CD1c-positive myeloid dendritic cell (primary cell): ENCODE data around the gene ZCCHC12.
"Not testable (repeated sequence)": the region's sequence is repeated elsewhere in the genome, so short reads cannot be mapped to it uniquely, and the experiment has no call there.

ENCODE experiments used
- DNase-seq: peaks from one replicate; pipeline ENCODE4 v3.0.0-alpha.2; 2016; ENCODE audit errors: extremely low spot score

The ZCCHC12 gene

DNA sequence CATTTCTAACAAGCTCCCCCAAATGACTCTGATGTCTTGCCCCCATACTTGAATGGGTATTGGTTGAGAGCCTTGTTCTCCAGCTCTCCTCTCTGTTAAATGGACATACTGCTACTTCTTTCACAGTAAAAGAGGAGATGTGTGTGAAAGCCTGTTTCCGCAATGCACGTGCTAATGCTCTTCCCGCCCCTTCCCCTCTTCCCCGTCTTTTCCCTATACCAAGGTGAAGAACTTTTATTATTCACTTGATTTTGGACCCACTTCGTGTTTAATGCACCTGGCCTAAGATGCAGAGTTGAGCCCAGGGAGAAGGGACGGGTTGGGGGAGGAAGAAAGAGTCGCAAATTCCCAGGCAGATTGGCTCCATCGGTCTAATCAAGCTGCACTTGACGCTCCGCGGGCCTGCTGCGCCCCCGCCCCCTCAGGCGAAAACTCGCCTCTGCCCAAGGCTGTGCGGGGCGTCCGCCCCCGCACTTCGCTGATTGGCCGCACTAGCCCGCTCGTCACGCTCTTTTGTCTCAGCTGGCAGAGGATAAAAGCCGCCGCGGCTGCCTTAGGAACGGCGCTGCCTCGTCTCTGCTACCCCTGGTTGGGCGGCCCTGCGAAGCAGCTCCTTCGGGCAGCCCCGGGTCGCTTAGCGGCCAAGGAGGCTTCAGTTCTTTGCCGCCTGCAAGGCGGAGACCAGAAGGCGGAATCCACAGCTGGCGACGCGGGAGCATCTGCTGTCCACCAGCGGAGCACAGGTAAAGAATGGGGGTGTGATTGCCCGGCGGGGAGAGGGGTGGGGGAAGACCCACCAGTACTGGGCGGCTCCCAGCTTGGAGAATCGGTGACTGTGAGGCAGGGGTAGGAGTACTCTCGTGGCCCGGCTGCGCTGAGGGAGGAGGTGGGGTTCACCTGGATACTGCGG lies at the start of gene ZCCHC12:
Gene ZCCHC12 (plus strand): TSS at position 562 of the 910 bp plus-strand sequence. CDS start 1,421 bp downstream, outside the sequence.
- DNase-seq: peak; percentile 24

DNA sequence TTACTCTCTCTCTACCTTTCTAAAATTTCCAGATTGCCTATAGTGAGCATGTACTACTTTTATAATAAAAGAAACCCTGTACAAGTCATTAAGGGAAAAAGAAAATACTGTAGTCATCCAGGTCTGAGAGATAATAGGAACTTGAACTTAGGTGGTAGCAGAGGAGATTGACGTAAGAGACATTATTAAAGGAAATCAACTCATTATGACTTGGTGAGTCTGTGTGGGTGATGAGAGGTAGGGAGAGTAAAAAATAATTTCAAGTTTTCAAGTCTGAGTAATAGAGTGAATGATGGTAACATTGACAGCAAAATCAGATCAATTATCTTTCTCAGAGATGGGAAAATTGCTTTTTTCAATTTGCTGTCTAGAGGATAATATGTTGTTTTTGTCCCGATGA lies 44.0 kb upstream of the ZCCHC12 start:
- DNase-seq: no peak

DNA sequence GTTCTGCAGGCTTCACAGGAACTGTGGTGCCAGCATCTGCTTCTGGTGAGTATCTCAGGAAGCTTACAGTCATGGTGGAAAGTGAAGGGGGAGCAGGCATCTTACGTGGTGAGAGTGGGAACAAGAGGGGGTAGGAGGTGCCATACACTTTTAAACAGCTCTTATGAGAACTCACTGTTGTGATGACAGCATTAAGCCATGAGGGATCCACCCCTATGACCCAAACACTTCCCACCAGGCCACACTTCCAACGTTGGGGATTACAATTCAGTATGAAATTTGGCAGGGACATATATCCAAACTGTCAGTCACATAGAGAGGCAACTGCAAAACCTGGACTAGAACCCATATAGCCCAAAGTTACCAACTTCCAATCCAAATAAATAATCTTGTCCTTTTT lies 43.1 kb upstream of the ZCCHC12 start:
- DNase-seq: no peak

DNA sequence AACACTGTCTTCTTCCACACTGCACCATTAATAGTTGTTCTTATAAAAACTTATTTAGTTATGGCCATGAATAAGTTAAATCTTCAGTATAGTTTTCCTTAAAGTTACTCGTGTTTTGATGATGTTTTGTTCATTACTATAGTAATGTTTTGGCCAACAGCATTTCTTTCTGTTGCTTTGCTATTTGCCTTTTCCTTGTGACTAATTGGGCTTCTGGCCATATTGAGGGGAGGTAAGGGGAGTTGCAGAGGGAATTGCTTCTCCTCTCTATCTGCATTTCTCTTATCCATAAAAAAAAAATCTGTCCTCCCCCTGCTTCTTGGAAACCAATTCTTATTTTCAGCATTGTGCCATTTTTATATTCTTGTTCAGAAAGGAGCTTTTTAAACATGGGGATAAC lies 42.7 kb upstream of the ZCCHC12 start:
- DNase-seq: no peak

DNA sequence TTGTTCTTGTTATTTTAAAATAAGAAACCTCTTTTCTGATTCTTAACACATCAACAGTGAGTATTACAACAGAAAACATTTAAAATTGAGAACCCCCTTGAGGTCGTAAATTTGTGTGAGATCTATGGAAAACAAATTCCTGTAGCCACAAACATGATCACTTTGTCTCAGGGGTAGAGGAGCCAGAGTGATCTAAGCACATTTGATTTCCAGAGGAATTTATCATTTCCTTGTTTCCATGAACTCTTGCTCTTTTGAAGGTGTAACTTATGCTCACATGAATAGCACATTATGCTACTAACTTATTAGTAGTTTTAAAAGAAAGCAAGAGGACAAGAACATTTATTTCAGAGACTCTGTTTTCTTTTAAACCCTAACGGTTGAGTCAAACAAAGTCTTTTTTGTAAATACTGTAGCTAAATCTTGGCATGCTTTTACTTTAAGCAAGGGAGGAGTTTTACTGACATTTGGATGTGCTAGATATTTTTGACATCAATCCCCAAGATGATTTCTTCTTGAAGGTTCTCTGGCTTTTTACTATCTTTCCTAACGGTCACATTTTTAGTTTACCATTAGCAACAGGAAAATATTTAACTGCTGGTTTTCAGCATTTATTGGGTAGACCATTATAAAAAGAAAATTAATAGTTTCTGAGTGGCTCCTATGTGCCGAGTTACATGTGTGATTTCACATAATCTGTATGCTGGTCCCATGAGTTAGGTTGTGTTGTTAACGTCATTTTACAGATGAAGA lies 27.9 kb upstream of the ZCCHC12 start:
- no peak for DNase-seq

DNA sequence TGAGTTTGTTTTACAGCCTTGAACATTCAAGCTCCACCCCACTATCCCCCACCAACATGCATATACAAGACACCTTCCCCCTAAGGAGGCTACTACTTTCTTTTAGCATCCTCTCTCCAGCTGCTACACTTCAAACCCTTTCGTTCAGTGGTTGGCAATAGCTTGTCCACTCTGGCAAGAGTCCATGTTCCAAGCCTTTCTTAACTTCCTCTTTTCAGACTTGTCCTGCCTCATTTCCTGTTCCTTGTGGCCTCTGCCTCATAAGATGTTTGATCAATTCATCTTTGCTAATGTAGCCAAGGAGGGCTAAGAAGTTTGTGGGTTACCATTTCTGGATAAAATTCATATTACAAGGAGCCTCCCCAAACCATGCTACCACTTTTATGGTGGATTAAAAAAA lies 20.8 kb upstream of the ZCCHC12 start:
- peak; percentile 48 for DNase-seq

DNA sequence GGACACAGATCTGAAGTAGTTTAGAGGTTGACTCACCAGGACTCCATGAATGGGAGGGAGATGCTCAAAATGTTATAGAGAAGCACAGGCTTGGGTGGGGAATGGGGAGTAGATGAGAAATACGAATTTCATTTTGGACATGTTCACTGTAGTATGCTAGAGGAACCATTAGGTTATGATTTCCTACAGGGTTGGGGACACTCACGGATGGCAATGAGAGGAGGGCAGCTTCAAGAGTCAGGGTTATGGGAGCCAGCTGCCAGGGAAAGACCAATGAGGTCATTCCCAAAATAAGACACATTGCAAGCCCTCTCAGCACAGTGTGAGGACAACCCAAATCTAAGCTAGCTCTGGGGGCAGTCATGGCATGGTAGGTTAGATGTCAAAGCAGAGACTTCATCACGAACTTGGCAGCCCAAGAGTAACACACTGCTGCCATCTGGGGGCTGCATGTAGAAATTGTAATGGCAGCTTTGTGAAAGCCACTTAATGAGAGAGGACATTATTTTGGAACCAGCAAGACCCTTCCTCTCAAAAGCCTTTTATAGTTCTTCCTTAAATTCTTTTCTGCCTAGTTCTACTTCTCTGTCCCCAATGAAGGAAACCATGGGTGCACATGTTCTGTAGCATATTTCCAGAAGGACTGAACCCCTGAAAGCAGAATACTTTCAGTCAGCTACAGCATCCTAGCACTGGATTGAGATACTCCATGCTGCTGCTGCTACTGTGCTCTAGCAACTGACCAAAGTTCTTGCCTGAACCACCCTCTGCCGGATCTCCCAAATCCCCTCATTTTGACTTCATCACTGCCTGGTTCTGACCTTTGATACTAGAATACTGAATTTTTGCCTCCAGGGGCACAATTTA lies 16.2 kb upstream of the ZCCHC12 start:
- peak; percentile 57 for DNase-seq

DNA sequence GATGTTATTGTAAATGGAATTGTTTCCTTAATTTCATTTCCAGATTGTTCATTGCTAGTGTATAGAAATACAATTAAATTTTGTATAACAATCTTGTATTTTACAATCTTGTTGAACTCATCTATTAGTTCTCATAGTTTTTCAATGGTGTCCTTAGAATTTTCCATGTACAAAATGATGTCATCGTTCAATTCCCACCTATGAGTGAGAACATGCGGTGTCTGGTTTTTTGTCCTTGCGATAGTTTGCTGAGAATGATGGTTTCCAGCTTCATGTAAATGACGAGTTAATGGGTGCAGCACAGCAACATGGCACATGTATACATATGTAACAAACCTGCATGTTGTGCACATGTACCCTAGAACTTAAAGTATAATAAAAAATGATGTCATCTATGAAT lies 6.4 kb upstream of the ZCCHC12 start:
- DNase-seq: not testable (repeated sequence)

DNA sequence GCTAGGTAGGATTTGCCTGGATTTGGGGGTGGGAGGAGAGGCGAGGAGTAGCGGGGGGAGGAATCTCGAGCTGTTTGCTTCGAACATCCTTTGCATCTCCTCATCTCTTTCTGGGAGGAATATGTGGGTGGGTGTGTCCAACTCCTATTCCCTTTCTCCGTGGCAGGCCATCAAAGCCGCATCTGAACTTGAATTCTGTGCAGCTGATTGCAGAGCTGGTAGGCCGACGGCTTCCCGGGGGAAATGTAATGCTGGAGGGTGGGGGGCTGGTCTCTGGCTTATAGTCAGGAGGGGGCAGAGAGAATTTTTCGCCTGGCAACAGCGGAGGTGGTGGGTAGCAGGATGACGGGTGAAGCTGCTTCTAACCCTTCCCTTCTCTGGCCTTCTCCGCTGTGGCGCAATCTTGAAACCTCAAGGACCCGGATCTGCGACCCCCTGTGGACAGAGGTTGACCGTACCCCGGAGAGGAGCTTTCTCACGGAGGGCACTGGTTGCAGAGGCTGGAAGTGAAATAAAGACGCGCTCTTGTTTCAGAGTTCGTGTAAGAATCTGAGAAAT lies 628 bp downstream of the ZCCHC12 start:
- DNase-seq: no peak

DNA sequence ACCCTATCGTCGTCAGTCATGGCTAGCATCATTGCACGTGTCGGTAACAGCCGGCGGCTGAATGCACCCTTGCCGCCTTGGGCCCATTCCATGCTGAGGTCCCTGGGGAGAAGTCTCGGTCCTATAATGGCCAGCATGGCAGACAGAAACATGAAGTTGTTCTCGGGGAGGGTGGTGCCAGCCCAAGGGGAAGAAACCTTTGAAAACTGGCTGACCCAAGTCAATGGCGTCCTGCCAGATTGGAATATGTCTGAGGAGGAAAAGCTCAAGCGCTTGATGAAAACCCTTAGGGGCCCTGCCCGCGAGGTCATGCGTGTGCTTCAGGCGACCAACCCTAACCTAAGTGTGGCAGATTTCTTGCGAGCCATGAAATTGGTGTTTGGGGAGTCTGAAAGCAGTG lies 1.6 kb downstream of the ZCCHC12 start:
- DNase-seq: no peak

DNA sequence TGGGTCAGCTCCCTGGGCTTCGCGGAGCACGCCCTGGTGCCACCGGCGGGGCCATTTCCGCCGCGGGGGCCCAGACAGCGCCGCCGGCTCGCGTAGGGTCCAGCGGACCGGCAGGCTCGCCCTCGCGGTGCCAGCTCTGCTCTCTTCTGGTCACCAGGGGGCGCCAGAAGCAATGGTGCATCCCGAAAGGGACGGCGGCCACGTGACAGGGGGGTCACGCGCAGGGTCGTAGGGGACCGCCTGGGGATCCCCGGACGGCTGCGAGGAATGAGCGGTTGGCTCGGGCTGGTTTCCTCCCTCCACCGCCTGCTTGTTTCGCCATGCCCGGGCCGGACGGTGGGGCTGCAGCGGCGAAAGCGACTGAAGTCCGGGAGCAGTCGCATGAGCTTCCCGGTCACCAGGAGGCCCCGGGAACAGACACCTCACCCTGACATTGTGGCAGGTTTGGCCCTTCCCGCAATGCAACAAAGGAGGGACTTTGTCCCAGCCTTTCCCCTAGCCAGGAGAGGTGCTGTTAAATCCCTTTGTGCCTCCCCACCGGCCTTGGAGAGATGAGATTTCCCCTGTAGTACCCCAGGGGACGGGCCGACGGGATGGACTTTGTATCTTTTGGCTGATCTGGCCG lies 15.8 kb downstream of the ZCCHC12 start:
- peak; percentile 66 for DNase-seq

DNA sequence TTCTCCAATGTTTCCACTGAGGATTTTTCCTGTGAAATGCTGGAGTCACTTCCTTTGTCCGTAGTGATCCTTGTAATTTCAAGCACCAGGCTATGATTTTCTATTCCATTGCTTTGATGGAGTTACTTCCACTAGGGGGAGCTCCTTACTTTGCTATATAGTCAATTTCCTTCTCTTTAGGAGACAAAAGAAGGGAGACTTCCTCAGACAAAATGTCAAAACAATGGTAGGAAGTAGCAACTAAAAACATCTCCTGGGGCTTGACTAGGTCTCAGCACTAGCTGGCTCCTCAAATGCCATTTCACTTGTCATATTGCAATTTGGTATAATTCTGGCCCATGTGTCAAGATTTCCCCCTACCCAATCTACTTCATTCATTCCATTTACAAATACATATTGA lies 24.1 kb downstream of the ZCCHC12 start:
- peak; percentile 57 for DNase-seq

DNA sequence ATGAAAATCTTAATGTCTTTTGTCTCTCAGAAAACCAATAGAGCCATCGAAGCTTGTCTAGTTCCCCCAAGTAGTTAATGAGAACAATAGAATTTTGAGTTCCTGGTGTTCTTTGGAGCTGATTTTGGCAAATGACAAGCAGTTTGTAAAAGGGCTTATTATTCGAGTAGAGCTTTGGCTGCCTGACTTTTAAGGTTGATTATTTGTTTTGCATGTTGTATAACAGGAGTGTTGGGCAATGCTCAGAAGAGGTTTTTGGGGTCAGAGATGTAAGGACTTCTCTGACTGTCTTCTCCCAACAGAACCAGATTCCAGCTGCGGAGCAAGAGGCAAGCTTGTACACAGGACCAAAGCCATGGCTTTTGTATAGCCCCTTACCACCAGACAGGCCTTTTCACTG lies 30.0 kb downstream of the ZCCHC12 start:
- DNase-seq: no peak

DNA sequence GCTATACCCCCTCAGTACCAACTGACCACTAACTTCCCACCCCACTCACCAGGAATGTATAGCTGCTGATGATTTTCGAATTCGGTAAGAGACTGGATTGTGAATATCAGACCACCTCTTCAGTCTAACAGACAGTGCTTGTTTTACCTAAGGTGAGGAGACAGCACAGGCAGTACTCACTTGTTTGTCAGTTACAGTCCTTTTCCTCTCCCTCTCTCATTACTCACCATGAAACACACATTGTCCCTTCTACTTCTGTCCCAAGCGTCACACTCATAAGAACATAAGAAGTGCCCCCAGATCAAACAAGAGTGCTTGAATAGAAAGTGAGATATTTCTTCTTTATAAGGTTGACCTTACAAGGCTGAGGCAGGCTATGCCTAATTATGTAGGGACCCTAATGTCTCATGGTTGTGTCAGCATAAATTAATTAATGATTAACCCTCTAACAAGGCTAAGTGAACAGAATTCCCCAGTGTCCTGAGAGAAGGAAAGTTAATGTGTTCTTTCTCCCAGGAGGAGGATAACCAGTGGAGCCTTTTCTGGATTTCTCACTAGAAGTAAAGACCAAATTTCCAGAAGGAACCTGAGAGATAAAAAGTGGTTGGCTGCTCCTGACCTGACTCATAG lies 32.2 kb downstream of the ZCCHC12 start:
- no peak for DNase-seq

DNA sequence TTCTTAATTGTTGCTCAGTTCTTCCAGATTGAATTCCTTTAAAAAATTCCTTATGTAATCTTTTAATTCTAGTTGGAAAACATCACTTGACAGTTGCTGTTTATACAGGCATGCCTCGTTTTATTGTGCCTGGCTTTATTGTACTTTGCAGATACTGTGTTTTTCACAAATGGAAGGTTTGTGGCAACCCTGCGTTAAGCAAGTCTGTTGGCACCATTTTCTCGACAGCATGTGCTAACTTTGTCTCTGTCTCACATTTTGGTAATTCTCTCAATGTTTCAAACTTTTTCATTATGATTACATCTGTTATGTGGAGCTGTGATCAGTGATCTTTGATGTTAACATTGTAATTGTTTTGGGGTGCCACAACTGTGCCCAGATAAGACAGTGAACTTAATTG lies 33.4 kb downstream of the ZCCHC12 start:
- DNase-seq: no peak

DNA sequence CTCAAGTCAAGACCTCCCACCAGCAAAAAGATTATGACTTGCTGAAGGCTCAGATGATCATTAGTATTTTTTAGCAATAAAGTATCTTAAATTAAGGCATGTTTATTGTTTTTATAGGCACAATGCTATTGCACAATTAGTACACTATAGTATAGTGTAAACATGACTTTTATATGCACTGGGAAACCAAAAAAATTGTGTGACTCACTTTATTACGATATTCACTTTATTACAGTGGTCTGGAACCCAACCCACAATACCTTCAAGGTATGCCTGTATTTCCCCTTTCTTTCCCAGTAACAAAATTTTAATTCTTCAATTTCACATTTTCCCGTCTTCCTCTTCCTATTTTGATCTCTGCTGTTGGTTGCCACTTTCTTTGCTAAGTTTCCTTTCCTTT lies 37.7 kb downstream of the ZCCHC12 start:
- no peak for DNase-seq

DNA sequence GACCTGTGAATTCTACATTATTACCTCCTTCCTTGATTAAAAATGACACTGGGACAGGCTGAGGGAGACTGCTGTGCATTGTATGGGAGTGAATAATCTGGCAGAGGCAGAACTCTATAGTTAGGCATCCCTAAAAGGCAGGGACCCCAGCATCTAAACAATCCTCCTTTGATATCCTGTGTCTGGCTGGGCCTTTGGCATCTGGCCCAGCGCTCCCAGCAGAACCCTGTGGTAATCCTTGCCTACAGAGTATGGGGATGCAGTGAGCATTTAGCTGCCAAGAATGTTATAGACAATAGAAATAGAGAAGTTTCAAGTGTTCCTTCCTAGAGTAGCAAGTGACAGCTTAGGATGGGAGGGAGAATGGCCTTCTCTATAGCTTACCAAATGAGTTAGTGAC lies 38.5 kb downstream of the ZCCHC12 start:
- DNase-seq: no peak

DNA sequence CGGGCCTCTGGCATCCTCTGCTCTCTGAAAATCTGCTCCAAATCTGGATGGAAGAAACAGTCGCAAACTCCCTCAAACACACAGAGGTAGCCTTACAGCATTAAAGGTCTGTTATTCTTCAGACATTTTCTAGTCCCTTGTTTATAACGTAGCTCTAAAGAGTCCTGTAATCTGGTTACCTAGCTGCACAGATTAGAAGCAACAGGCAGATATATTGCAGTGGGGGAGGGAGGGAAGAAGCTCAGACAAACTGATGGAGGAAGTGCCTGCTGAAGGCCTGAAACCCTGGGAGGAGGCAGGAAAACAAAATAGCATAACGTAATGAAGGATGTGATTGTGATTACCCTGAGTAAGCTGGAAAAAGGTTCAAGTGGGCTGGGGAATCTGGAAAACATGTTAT lies 39.4 kb downstream of the ZCCHC12 start:
- no peak for DNase-seq

DNA sequence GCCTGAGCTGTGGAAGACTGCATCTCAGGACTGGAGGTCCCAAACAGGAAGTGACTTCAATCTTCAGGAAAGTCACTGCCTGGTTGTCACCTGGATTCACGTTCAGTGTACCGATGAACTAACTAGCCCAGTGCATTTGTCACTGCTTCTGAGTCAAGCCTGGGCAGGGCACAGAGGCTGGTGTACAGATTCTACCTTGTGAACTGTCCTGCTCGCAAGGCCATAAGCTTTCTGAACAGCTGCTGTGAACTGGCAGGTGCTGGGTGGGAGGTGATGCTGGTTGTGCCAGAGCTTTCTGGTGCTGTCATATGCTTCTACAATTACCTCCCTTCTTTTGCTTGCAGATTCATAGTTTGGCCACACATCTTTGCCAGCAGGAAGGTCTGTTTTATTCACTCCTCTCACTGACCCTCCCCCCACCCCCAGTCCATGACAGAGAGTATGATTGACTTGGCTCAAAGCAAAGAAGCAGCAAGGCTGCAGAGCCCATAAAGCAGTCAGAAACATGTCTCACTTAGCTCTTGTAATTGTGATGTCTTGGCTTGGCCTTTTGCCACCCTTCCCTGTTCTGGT lies 40.5 kb downstream of the ZCCHC12 start:
- no peak for DNase-seq

DNA sequence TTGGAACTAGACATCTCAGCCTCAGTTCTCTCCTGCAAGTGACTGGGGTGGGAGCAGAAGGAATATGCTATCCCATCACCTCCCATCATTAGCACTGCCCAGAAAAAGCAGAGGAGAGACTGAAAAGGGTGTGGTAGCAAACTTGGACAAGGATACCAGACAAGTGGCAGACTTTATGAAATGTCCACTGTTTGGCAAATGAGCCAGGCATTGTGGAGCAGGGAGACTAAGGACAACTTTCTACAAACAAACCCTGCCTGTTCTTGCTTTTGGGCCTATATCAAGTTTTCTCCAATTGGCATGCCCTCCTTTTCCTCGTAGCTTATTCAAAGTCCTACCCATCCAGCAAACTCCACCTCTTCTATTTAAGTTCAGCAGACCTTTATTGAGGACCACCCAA lies 41.6 kb downstream of the ZCCHC12 start:
- DNase-seq: no peak
